Left ventricle myocardium superior (tissue), 1 donor: ENCODE measurements around the gene GLYATL3. TPM values are rescaled to one million over a fixed set of nuclear protein-coding genes. Genes with fewer than 3 reads are reported as not detected.
A peak's percentile ranks its signal among the peaks of the same experiment; 100 is the strongest.

Source experiments
- ATAC-seq: fragments of 200-7000 bp; cut with Tn5 transposase; one replicate; pipeline ENCODE4 v1.9.1; 2020; ENCODE audit warnings: mild to moderate bottlenecking, moderate library complexity
- DNase-seq: peaks from one replicate; pipeline ENCODE4 v3.0.0-alpha.2; 2020
- intact Hi-C: fragments of 100-400 bp; cut with micrococcal nuclease; formaldehyde crosslinking; loops from one replicate; pipeline ENCODE4 v1.11.0; 2022
- total RNA-seq: library from RNA; stranded (reverse); fragmentation: NEBNext Ultra II Directional; extraction: Animal tissue kit (Norgen Biotek cat#: 25700); gene quantifications from one replicate; pipeline ENCODE4 v1.2.1, GENCODE V29; 2021
- donor health status: DM: no; HTN: yes; CAD: no; lungs with severe emphysema.

The GLYATL3 gene
- total RNA-seq, 1 donor from 2014 or later, result not detected

DNA sequence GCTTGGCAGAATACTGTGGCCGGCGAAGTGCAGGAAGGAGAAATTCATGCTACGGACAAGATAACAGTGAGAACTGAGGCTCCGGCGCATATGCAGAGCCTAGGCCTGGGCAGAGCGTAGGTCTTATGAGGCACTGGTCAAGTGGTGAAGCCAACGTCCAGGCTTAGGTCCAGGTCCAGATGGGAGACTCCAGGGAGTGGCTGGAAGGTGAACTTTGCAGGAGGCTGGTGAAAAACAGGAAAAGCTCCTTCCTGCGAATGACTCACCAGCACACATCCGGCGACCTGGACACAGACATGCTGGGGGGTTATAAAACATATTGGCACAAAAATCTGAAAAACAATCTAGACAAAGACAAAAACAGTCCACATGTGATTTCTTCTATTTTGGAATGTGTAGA, 66.1 kb downstream of the GLYATL3 start:
- ATAC-seq, result peak; percentile 17
- DNase-seq, result no peak
- intact Hi-C loops, result no loop called here

- ATAC-seq (no peak), DNase-seq (no peak)
- intact Hi-C loops, result no loop called here
These were observed 70.9 kb downstream of the GLYATL3 start for GRCh38 chr6:49570474-49571079.

DNA sequence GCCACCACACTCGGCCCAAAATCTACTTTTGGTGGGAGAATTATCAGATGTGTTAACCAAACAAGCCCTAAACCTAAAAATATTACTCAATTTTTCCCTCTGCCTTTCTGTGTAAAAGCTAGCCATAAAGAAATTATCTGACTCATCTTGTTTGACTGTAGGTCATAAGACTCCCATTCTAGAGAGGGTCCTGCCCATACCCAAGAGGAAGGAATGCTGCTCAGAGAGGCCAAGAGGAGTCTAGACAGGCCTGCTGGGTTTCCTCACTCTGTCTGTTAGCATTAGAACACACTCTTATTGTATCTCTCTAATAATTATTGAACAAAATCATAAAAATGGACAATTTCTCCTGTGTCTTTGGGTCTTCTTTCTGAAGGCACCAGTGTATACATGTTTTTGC, 76.9 kb downstream of the GLYATL3 start:
- intact Hi-C loops, result no loop called here
- no peak for ATAC-seq
- DNase-seq, result no peak

Other genes with a start within 250 kb of the GLYATL3 start
- gene MMUT, start 36.7 kb upstream of the GLYATL3 start, total RNA-seq, result 34.9 TPM
- gene CENPQ, start 36.6 kb upstream of the GLYATL3 start, total RNA-seq, result 3.2 TPM
- gene C6orf141, start 50.7 kb downstream of the GLYATL3 start, total RNA-seq, result 0.32 TPM
- 0.62 TPM for gene RHAG, start 136.9 kb downstream of the GLYATL3 start, total RNA-seq
- not detected for gene CRISP2, start 213.6 kb downstream of the GLYATL3 start, total RNA-seq
- not detected for gene CRISP3, start 244.5 kb downstream of the GLYATL3 start, total RNA-seq